ENCODE measurements around the gene MATCAP1.

MATCAP1 gene

DNA sequence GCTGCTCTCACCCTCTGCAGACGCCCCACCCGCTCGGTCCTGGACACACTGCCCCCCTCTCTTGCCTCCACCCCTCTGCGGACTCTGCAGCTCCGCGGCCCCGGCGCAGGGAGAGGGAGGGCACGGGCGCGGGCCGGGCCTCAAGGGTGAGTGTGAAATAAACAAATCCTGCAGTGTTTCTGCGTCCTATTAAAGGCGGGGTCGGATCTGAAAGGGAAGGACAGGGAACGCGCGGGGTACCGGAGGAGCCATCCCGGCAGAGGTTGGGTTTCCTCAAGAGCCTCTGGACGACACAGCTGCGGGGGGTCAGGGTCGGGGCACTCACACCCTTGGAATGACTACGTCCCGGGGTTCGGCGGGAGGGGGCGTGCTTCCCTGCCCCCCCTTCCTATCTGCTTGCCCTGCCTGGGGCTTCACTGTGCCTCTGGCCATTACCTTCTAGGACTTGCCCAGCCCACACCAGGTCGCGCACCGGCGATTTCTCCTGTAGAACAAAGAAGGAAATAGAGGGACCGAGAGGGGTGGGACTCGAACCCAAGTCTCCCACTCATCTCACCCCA lies 19.7 kb downstream of the MATCAP1 start:
- no peaks in the 10 kb centered on the region for H3K36me3 ChIP-seq (ENCODE audit: insufficient read depth)
- H3K27ac ChIP-seq, result no peak overlapping the region
- peaks cover 48% of the 10 kb centered on the region for H3K4me1 ChIP-seq (ENCODE audit: low read depth, poor library complexity, severe bottlenecking)
- H4K20me1 ChIP-seq (ENCODE audit: insufficient read depth), result no peaks in the 10 kb centered on the region
- H3K79me2 ChIP-seq (ENCODE audit: insufficient read depth, low read depth), result no peaks in the 10 kb centered on the region
- no peak overlapping the region; the same call in 1 of the 2 replicates for H3K9ac ChIP-seq
- H3K4me2 ChIP-seq, result peak overlapping the region; percentile 22
- no peak overlapping the region for H2AFZ ChIP-seq (ENCODE audit: low read depth)
- TF ChIP-seq, protein P1, sequence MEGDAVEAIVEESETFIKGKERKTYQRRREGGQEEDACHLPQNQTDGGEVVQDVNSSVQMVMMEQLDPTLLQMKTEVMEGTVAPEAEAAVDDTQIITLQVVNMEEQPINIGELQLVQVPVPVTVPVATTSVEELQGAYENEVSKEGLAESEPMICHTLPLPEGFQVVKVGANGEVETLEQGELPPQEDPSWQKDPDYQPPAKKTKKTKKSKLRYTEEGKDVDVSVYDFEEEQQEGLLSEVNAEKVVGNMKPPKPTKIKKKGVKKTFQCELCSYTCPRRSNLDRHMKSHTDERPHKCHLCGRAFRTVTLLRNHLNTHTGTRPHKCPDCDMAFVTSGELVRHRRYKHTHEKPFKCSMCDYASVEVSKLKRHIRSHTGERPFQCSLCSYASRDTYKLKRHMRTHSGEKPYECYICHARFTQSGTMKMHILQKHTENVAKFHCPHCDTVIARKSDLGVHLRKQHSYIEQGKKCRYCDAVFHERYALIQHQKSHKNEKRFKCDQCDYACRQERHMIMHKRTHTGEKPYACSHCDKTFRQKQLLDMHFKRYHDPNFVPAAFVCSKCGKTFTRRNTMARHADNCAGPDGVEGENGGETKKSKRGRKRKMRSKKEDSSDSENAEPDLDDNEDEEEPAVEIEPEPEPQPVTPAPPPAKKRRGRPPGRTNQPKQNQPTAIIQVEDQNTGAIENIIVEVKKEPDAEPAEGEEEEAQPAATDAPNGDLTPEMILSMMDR (conservative IDR thresholded peaks at IDR 0.05; ENCODE audit: low read depth, low read length), result no peak
- H3K4me3 ChIP-seq (IDR thresholded peaks at IDR 0.05; ENCODE audit: insufficient read depth, low read depth, low read length), result no peak overlapping the region
- no peaks in the 10 kb centered on the region for H3K27me3 ChIP-seq (ENCODE audit: insufficient read depth, low read depth)

DNA sequence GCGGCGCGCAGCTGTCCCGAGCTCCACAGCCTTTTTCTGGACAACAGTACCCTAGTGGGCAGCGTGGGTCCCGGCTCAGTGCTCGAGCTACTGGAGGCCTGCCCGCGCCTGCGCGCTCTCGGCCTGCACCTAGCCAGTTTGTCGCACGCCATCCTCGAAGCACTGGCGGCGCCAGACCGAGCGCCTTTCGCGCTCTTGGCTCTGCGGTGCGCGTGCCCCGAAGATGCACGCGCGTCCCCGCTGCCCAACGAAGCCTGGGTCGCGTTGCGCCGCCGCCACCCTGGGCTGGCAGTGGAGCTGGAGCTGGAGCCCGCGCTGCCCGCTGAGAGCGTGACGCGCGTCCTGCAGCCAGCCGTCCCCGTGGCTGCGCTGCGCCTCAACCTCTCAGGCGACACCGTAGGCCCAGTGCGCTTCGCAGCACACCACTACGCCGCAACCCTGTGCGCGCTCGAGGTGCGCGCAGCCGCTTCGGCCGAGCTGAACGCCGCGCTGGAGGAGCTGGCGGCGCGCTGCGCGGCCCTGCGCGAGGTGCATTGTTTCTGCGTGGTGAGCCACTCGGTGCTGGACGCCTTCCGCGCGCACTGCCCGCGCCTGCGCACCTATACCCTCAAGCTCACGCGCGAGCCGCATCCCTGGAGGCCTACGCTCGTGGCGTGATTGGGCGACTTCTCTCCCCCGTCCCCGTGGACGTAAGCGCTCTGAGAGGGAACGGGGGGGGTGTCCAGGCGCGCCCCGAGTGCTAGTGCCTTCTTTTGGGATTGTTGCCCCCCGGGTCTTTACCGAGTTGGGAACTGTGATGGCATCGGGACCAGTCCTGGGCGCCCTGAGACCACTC lies 20.4 kb downstream of the MATCAP1 start:
- Histone ChIP-seq H2AFZ (ENCODE audit: low read depth) (no peak overlapping the region), H3K36me3 (ENCODE audit: insufficient read depth) (no peaks in the 10 kb centered on the region), H3K9ac (no peak overlapping the region), H3K4me1 (ENCODE audit: low read depth, poor library complexity, severe bottlenecking) (peaks cover 48% of the 10 kb centered on the region), H3K27ac (no peak overlapping the region), H4K20me1 (ENCODE audit: insufficient read depth) (no peaks in the 10 kb centered on the region), H3K27me3 (ENCODE audit: insufficient read depth, low read depth) (no peaks in the 10 kb centered on the region), H3K4me2 (peak overlapping the region; percentile 22; the same call in 1 of the 2 replicates), H3K4me3 (IDR thresholded peaks at IDR 0.05; ENCODE audit: insufficient read depth, low read depth, low read length) (no peak overlapping the region), H3K79me2 (ENCODE audit: insufficient read depth, low read depth) (no peaks in the 10 kb centered on the region)
- TF ChIP-seq, protein P1 (conservative IDR thresholded peaks at IDR 0.05; ENCODE audit: low read depth, low read length), result no peak

DNA sequence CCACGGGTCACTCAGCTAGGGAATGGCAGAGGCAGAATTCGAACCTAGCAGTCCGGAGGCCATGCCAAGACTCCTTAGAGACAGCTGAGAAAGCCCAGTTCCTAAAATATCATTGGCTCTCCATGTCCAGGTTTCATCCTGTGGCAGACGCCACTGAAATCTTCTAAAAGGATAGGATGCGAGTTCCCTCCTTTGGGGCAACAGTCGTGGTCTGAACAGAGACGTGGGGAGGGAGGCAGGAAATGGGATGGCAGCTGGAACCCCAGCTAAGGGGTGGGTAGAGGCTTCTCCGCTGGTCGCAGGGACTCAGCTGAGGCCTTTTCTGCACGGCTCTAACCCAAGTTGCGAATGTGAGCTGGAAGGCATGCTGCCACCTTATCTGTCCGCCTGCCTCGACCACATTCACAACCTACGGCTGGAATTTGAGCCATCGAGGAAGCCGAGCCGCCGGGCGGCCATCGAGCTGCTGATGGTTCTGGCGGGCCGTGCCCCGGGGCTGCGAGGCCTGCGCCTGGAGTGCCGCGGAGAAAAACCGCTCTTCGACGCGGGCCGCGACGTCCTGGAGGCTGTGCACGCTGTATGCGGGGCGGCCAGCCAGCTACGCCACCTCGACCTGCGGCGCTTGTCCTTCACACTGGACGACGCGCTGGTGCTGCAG lies 21.1 kb downstream of the MATCAP1 start:
- Histone ChIP-seq H3K4me1 (ENCODE audit: low read depth, poor library complexity, severe bottlenecking) (peaks cover 46% of the 10 kb centered on the region), H2AFZ (ENCODE audit: low read depth) (no peak overlapping the region), H3K27ac (no peak overlapping the region), H3K9ac (no peak overlapping the region), H3K36me3 (ENCODE audit: insufficient read depth) (no peaks in the 10 kb centered on the region), H4K20me1 (ENCODE audit: insufficient read depth) (no peaks in the 10 kb centered on the region), H3K4me2 (no peak overlapping the region), H3K27me3 (ENCODE audit: insufficient read depth, low read depth) (no peaks in the 10 kb centered on the region), H3K79me2 (ENCODE audit: insufficient read depth, low read depth) (no peaks in the 10 kb centered on the region), H3K4me3 (IDR thresholded peaks at IDR 0.05; ENCODE audit: insufficient read depth, low read depth, low read length) (no peak overlapping the region)
- TF ChIP-seq, protein P1 (conservative IDR thresholded peaks at IDR 0.05; ENCODE audit: low read depth, low read length), result no peak

DNA sequence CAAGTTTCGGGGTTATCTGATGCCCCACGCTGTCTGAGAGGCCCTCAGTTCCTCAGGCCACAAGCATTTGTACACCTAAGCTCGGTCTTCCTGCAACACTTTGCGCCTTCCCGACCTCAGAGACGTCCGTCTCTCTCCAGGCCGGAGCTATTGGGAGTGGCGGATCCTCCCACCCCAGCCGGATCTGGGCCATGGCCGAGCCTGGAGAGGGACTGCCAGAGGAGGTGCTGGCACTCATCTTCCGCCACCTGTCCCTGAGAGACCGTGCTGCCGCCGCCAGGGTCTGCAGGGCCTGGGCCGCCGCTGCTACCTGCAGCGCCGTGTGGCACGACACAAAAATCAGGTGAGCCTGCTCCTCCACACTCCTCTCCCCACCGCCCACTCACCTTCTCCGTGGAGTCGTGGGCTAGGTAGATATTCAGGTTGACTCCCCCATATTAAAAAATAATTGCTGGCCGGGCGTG lies 22.1 kb downstream of the MATCAP1 start:
- no peaks in the 10 kb centered on the region for H3K27me3 ChIP-seq (ENCODE audit: insufficient read depth, low read depth)
- no peaks in the 10 kb centered on the region for H3K79me2 ChIP-seq (ENCODE audit: insufficient read depth, low read depth)
- TF ChIP-seq, protein P1 (conservative IDR thresholded peaks at IDR 0.05; ENCODE audit: low read depth, low read length), result no peak
- no peaks in the 10 kb centered on the region for H3K36me3 ChIP-seq (ENCODE audit: insufficient read depth)
- H3K4me2 ChIP-seq, result peak overlapping the region; percentile 98
- no peaks in the 10 kb centered on the region for H4K20me1 ChIP-seq (ENCODE audit: insufficient read depth)
- H3K9ac ChIP-seq, result no peak overlapping the region
- H3K4me1 ChIP-seq (ENCODE audit: low read depth, poor library complexity, severe bottlenecking), result peaks cover 38% of the 10 kb centered on the region
- no peak overlapping the region for H2AFZ ChIP-seq (ENCODE audit: low read depth)
- H3K4me3 ChIP-seq (IDR thresholded peaks at IDR 0.05; ENCODE audit: insufficient read depth, low read depth, low read length), result no peak overlapping the region
- no peak overlapping the region for H3K27ac ChIP-seq

Measured in KMS-11 (cell line).